Upper lobe of right lung (tissue), 1 donor: Measurements from ENCODE around the gene C17orf78. TPM values are rescaled to one million over a fixed set of nuclear protein-coding genes. Genes with fewer than 3 reads are reported as not detected.

ENCODE experiments used
- ATAC-seq: fragments of 200-7000 bp; cut with Tn5 transposase; one replicate; pipeline ENCODE4 v1.9.1; 2020; ENCODE audit warnings: mild to moderate bottlenecking, moderate library complexity
- DNase-seq: peaks from one replicate; pipeline ENCODE4 v3.0.0-alpha.2; 2020
- H3K27ac ChIP-seq: fragments of 200-600 bp; one replicate; pipeline ENCODE4 v1.8.0; 2022
- H3K27me3 ChIP-seq: fragments of 200-600 bp; one replicate; pipeline ENCODE4 v1.8.0; 2022; ENCODE audit warnings: mild to moderate bottlenecking
- H3K36me3 ChIP-seq: fragments of 200-600 bp; one replicate; pipeline ENCODE4 v1.8.0; 2022
- H3K4me1 ChIP-seq: fragments of 200-600 bp; one replicate; pipeline ENCODE4 v1.8.0; 2022
- H3K4me3 ChIP-seq: fragments of 200-600 bp; one replicate; pipeline ENCODE4 v1.8.0; 2022; ENCODE audit warnings: mild to moderate bottlenecking
- H3K9me3 ChIP-seq: fragments of 200-600 bp; one replicate; pipeline ENCODE4 v1.8.0; 2022
- intact Hi-C: fragments of 100-400 bp; cut with DNase I; formaldehyde crosslinking; loops from one replicate; pipeline ENCODE4 v1.11.0; 2022
- total RNA-seq: library from RNA; stranded (reverse); fragmentation: NEBNext Ultra II Directional; extraction: Animal tissue kit (Norgen Biotek cat#: 25700); gene quantifications from one replicate; pipeline ENCODE4 v1.2.1, GENCODE V29; 2021
- TF ChIP-seq, protein P1 (sequence below): fragments of 200-600 bp; IDR thresholded peaks from one replicate; pipeline ENCODE4 v1.8.0; 2022; ENCODE audit warnings: antibody characterized with exemption
- donor health status: DM: no; HTN: yes; CAD: no; lungs with severe emphysema.

Gene C17orf78
- total RNA-seq, 1 donor from 2014 or later, result not detected

DNA sequence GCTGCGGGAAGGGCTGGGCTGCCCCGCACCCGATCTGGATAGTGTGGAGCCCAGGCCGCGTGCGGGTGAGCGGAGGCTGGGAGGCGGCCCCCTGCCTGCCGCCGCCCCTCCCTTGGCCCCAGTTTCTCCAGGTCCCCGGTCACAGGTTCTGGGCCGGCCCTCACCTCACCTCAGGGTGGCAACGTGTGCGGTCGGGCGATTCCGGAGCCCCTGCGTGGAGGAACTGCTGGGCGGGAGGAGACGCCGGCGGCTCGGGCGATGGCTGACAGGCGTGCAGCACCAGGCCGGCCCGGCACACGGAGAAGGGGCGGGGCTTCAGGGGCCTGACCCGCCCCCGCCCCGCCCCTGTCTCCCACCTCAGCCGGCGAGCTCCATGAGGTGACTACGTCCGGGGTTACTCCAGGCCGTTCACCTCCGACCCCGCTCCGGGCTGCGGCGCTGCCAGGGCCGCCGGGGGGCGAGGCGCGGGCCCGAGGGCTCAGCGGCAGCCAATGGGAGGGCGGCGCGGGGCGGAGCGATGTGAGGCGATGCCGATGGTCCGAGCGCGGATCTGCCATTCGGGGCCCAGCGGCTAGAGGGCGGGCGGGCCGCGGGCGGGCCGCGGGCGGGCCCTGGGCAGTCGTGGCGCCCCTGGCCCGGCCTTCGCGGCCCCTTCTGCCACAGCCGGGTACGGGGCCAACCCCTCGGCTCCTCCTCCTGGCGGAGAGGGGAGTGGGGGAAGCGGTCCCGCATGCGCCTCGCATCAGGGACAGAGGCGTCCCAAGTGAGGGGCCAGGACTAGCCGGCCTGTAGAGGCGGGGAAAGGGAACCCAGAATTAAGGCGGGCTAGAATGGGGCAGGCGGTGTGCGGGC lies 16.7 kb upstream of the C17orf78 start:
- H3K36me3 ChIP-seq, result no peaks in the 10 kb centered on the region
- peak overlapping the region; percentile 89 for H3K4me3 ChIP-seq
- H3K4me1 ChIP-seq, result peaks cover 22% of the 10 kb centered on the region
- intact Hi-C loops, result no loop called here
- H3K27me3 ChIP-seq, result no peaks in the 10 kb centered on the region
- H3K9me3 ChIP-seq, result no peaks in the 10 kb centered on the region
- peak; percentile 98 for DNase-seq
- TF ChIP-seq, protein P1, sequence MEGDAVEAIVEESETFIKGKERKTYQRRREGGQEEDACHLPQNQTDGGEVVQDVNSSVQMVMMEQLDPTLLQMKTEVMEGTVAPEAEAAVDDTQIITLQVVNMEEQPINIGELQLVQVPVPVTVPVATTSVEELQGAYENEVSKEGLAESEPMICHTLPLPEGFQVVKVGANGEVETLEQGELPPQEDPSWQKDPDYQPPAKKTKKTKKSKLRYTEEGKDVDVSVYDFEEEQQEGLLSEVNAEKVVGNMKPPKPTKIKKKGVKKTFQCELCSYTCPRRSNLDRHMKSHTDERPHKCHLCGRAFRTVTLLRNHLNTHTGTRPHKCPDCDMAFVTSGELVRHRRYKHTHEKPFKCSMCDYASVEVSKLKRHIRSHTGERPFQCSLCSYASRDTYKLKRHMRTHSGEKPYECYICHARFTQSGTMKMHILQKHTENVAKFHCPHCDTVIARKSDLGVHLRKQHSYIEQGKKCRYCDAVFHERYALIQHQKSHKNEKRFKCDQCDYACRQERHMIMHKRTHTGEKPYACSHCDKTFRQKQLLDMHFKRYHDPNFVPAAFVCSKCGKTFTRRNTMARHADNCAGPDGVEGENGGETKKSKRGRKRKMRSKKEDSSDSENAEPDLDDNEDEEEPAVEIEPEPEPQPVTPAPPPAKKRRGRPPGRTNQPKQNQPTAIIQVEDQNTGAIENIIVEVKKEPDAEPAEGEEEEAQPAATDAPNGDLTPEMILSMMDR, result peak; percentile 34
- ATAC-seq, result peak; percentile 96
- H3K27ac ChIP-seq, result peak overlapping the region; percentile 87

DNA sequence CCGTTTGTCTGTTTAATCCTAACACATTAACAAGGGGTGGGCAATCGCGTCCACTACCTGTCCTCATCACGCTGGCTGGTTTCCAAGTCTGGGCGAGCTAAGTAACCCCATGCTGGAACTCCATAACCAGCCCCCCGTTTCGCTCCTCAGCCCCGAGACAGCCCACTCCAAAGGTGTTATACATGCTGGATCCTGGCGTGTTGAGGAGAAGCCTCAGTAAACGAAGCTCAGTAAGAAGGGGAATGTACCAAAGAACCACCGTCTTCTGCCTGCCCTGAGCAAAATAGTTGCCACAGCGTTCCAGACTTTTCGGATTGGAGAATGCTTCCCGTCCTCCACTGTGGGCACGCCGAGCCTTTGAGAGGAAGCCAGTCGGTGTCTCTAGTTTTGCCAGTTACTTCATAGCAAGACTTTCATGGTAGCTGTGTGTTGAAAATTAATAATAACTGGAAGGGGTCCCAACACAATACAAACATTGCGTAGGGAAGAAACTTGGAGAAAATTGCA lies 16.1 kb upstream of the C17orf78 start:
- no peaks in the 10 kb centered on the region for H3K36me3 ChIP-seq
- H3K4me1 ChIP-seq, result peaks cover 22% of the 10 kb centered on the region
- H3K9me3 ChIP-seq, result no peaks in the 10 kb centered on the region
- no peaks in the 10 kb centered on the region for H3K27me3 ChIP-seq
- intact Hi-C loops, result no loop called here
- DNase-seq (no peak), ATAC-seq (no peak)
- TF ChIP-seq, protein P1, result no peak
- peak overlapping the region; percentile 89 for H3K4me3 ChIP-seq
- H3K27ac ChIP-seq, result peak overlapping the region; percentile 87

DNA sequence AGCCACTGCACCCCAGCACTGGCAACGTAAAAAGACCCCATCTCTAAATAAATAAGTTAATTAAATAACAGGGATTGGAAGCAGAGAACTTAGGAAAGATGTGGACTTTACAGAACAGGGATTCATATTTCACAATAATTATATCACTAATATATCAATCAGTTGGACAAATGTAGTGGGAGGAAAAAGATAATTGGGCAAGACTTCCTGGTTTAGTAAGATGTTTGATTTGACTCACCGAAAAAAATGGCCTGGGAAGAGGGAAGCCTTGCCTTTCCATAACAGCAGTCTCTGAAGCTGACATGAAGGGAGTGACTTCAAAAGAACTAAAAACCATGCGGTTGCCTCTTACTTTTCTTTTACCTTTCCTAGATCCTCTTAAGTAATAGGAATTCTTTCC lies 15.2 kb upstream of the C17orf78 start:
- TF ChIP-seq, protein P1, result no peak
- no peaks in the 10 kb centered on the region for H3K27me3 ChIP-seq
- DNase-seq (no peak), ATAC-seq (no peak)
- H3K9me3 ChIP-seq, result no peaks in the 10 kb centered on the region
- H3K36me3 ChIP-seq, result no peaks in the 10 kb centered on the region
- H3K27ac ChIP-seq, result peak overlapping the region; percentile 87
- H3K4me1 ChIP-seq, result peaks cover 22% of the 10 kb centered on the region
- intact Hi-C loops, result no loop called here
- H3K4me3 ChIP-seq, result no peak overlapping the region

DNA sequence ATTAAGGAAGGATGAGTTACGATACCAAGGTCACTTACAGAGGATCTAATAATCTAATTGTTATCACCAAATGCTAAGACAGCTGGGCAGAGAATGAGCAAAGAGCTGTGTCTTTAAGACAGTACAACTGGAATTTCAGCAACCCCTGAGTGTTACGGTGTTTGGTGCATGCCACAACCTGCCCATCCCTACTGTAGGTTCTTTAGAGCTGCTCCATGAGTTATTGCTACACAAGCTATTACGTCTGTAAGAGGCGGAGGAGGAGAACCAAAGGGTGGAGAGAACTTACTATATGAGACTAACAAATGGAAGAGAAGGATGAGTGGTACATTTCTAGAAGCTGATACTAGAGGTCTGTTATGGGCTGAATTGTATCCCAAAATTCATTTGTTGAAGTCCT lies 14.2 kb upstream of the C17orf78 start:
- DNase-seq (no peak), ATAC-seq (no peak)
- Histone ChIP-seq H3K4me3 (no peak overlapping the region), H3K4me1 (peaks cover 22% of the 10 kb centered on the region), H3K36me3 (no peaks in the 10 kb centered on the region), H3K9me3 (no peaks in the 10 kb centered on the region), H3K27me3 (no peaks in the 10 kb centered on the region), H3K27ac (no peak overlapping the region)
- TF ChIP-seq, protein P1, result no peak
- intact Hi-C loops, result no loop called here

DNA sequence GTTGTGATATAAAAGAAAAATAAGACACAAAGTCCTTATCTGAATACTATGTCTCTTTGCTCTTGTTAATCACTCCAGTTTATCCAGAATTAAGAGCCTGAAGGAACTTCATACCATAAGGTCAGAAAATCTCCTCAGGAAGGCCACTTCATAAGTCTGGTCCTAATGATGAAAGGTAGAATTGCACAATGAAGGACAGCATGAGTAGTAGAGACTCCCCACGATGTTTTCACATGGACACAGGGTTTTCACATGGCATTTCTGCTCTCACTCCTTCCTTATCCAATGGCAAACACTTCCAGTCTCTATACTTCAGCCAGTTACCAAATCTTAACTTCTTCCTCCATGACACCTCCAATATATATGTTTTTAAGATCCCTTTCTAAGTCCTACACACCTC lies 10.2 kb upstream of the C17orf78 start:
- Histone ChIP-seq H3K4me3 (no peak overlapping the region), H3K27ac (no peak overlapping the region), H3K9me3 (no peaks in the 10 kb centered on the region), H3K4me1 (peaks cover 2% of the 10 kb centered on the region), H3K36me3 (no peaks in the 10 kb centered on the region), H3K27me3 (no peaks in the 10 kb centered on the region)
- intact Hi-C loops, result no loop called here
- ATAC-seq (no peak), DNase-seq (no peak)
- TF ChIP-seq, protein P1, result no peak
